CD4-positive, alpha-beta T cell treated with Interleukin-15 for 4 hours (primary cell): ENCODE results near the gene KCNMA1.

ENCODE experiments used
- DNase-seq: peaks from one replicate; pipeline ENCODE4 v3.0.0-alpha.2; 2020; ENCODE audit warnings: low spot score

The KCNMA1 gene

GRCh38 chr10:77296534-77297392 lies 340.8 kb downstream of the KCNMA1 start:
- DNase-seq = no peak

DNA sequence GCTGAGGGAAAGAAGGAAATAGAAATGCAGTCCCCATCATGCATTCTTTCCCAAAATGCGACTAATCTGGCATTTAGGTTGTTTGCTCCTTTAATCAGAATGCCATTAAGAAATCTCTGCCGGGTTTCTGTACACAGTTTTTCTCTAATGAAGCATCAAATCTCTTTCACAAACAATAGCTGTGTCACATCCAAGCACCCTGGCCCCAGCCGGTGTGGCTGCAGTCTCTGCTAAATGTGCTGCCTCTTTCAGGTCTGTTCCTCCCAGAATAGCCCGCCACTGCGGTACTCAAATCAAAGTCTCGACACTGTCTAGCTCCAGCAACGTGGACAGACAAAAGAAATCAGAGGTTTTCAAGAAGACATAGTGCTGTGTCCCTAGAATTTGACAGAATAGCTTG lies 343.8 kb downstream of the KCNMA1 start:
- no peak for DNase-seq

DNA sequence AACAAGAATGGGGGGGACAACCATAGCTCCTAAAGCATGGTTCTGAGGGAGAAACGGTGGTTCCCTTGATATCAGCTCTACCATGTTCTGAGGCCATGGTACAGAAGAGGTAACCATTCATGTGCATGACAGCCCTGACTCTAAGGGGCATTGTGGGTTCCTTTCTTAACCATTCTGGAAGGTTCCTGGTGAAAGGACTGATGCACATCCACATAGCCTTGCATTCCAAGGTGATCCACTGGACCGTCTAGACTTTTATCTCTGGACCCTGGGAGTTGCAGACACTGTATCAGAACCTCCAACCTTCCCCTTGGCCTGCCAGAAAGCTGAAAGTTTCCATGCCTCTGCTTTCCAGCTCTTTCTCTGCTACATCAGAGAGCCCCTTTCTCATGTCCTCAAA lies 344.3 kb downstream of the KCNMA1 start:
- DNase-seq = no peak

- DNase-seq = no peak
Observed at GRCh38 chr10:77291596-77292505, 345.8 kb downstream of the KCNMA1 start.

GRCh38 chr10:77290528-77291155 lies 347.0 kb downstream of the KCNMA1 start:
- no peak for DNase-seq

GRCh38 chr10:77289790-77290189 lies 347.8 kb downstream of the KCNMA1 start:
- DNase-seq = no peak

GRCh38 chr10:77289027-77289501 lies 348.5 kb downstream of the KCNMA1 start:
- DNase-seq = no peak

GRCh38 chr10:77287647-77288120 lies 349.9 kb downstream of the KCNMA1 start:
- DNase-seq = no peak

DNA sequence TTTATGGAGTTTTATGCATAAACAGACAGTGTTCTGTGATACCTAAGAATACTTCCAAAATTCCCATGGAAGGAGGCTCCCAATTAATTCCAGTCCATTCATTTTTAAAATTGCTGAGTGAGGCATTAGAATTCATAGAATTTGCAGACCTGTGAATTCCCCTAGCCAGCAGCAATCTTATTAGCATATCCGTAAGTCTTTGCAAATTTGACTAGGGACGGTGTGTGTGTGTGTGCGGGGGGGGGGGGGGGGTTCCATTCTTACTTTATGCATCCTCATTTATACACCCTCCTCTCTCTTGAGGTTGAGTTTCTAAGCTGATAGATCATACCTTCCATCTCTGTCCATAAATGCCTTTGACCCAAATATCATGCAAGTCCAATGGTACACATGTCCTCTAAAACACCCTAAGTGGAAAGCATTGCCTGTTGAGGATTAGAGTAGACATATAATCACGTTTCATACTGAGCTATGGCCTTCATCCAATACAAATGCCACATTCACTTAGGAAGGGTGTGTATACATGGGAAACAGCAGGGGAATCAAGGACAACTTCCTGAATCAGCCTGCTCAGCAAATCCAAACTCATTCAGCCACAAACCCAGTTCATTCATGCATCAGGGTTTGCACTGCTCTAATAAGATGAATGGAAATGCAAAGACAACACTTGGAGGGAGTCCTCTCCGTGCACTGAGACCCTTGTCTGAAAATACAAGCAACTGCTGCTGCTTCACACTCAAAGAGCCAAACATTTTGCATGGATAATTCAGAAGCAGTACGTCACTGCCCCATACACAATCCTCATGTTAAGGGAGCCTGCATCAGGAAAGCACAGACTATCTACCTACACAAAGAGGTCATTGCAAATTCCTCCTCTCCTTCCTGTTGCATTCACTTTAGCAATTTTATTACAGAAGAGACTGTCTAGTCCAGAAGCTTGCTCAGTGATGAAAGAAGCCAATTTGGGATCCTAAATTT lies 350.8 kb downstream of the KCNMA1 start:
- no peak for DNase-seq

- no peak for DNase-seq
Observed at GRCh38 chr10:77285529-77286182, 352.0 kb downstream of the KCNMA1 start.

DNA sequence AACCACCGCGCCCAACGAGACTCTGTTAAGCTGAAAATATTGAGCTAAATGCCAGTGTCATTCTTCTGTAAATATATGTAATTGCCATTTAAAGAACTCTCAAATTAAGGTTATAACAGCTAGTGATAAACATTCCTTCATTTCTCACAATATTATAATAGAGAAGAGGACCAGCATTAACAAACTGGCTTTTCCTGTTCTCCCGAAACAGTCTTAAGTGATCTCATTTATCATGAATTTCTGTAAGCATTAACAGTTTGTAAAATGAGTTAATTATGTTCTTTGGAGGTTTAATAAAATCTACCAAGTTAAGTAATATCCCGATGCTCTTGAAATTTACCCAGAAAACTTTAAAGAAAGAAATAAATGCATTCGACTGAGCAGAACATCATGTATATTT lies 352.8 kb downstream of the KCNMA1 start:
- no peak for DNase-seq

DNA sequence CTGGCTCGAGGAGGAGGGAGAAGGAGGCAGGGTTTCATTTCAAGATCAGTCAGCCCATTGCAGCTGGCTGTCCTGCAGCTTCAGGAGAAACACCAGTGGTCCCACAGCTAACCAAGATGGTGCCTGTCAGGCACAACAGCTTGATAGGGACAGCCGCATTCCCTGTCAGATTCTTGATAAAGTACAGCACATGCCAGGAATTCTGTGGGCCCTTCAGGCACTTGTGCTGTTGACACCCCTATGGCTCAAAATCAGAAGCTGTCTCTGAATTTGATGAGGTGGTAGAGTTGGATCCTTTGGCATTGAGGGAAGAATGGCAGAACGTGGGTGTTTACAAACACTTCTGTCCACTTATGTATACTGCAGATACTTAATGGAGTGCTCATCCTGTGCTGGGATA lies 354.3 kb downstream of the KCNMA1 start:
- no peak for DNase-seq

- no peak for DNase-seq
Observed at GRCh38 chr10:77282163-77282562, 355.4 kb downstream of the KCNMA1 start.

- DNase-seq = no peak
Observed at GRCh38 chr10:77281719-77282118, 355.9 kb downstream of the KCNMA1 start.

DNA sequence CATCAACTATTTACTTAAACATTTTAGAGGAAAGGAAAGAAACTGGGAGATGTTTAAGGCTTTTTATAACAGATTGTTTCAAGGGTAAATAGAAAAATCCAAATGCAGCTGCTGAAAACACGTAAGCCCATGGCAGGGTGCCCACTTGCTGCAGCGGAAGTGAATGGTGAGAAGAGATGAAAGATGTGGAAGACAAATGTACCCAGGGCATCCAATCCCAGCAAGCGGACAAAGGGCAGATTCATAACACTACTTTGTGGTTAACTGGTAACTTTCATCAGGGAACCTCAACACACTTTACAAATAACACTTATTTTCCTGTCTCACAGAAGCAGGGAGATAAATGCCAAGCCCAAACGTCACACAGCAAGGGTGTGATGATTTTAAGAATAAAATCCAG lies 358.4 kb downstream of the KCNMA1 start:
- no peak for DNase-seq

DNA sequence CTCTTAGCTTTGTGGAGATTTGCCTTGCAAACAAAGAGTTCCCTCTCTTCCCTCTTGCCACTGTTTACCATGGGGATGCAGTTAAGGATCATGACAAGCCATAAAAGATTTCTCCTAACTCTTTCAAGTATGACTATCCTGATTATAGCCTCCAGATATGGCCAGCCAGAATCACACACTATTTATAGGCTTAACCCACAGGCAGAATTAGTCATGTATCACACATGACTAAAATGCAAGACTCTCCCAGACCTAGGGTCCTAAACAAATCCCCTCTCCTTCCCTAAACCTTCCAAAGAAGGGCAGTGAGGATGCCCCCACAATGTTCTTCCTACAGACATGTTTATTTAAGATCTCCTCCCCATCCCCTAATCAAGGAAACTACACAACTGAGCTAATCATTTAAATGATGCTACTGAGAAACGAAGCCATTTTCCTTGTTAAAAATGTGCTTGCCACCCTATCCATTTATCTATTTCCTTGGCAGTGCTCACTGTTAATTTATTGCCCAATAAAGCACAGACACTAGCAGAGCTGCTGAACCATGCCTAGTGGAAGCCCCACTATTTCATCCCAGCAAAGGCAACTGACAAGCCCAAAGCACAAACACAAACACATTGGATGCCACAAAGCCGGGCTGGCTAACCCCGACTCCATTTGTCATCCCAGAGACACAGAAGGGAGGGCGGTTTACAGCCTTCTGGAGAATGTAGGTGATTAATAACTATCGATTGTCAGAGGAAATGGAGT lies 363.4 kb downstream of the KCNMA1 start:
- no peak for DNase-seq

GRCh38 chr10:77269163-77269562 lies 368.4 kb downstream of the KCNMA1 start:
- DNase-seq = no peak

DNA sequence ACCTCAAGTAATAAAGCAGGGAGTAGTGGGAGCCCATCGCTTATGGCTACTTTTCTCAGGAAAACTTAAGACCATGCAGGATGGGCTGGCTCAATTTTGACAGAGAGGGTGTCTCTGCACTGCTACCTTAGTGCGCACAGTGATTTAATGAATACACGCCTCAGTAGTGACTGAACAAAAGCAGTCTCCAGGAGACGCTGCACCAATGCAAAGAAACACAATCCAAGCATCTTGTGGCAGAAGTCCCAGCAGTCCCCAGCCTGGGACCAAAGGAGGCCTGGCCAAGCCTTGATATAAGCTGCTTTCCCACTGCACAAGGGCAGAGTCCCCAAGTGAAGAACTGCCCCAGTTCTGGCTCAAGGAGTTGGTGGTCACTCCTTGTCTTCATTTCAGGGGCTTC lies 368.9 kb downstream of the KCNMA1 start:
- DNase-seq = no peak
